Large intestine (tissue), 12 donors: ENCODE measurements around the gene CD300LB. TPM values are rescaled to one million over a fixed set of nuclear protein-coding genes. Genes with fewer than 3 reads are reported as not detected.
"Not testable (repeated sequence)": the region's sequence is repeated elsewhere in the genome, so short reads cannot be mapped to it uniquely, and the experiment has no call there.

Source experiments
- DNase-seq, 2 donors: peaks; one replicate each; pipeline versions ENCODE4 v3.0.0 to v3.0.0-alpha.2; 2013
- H3K27ac ChIP-seq: one replicate; pipeline ENCODE4 v1.5.1; 2013; ENCODE audit warnings: low read length
- H3K27me3 ChIP-seq: 2 replicates; pipeline ENCODE4 v1.6.1; 2013; ENCODE audit warnings: low read length; ENCODE audit not compliant: control insufficient read depth, insufficient read depth
- H3K36me3 ChIP-seq: 2 replicates; pipeline ENCODE4 v1.6.1; 2013; ENCODE audit warnings: low read length; ENCODE audit not compliant: control insufficient read depth, insufficient read depth
- H3K4me1 ChIP-seq: one replicate; pipeline ENCODE4 v1.6.1; 2013; ENCODE audit warnings: low read length; ENCODE audit not compliant: control insufficient read depth, insufficient read depth
- H3K4me3 ChIP-seq: one replicate; pipeline ENCODE4 v1.5.1; 2013; ENCODE audit warnings: low read length
- H3K9me3 ChIP-seq: one replicate; pipeline ENCODE4 v1.6.1; 2013; ENCODE audit warnings: mild to moderate bottlenecking, low read depth, low read length, moderate library complexity; ENCODE audit not compliant: control insufficient read depth
- WGBS: methylation state at CpG from one replicate; pipeline ENCODE4 v1.1.5; 2013; ENCODE audit warnings: low lambda C conversion rate; ENCODE audit not compliant: insufficient coverage; 5-methylcytosine and 5-hydroxymethylcytosine counted together
- long read RNA-seq, 11 donors: transcript quantifications; one replicate each; lab custom pipeline, GENCODE V29; 2026
- polyA plus RNA-seq: library from polyadenylated mRNA; unstranded; fragments of 120-200 nt; gene quantifications from one replicate; pipeline ENCODE4 v1.2.1, GENCODE V29; 2013

Gene CD300LB
- 0.27 TPM for polyA plus RNA-seq
- long read RNA-seq, donor 1 = 0 reads
- long read RNA-seq, donor 2 = 0 reads
- long read RNA-seq, donor 3 = 0 reads
- long read RNA-seq, donor 4 = 0 reads
- long read RNA-seq, donor 5 = 0 reads
- long read RNA-seq, donor 6 = 0 reads
- long read RNA-seq, donor 7 = 0 reads
- long read RNA-seq, donor 8 = 0 reads
- long read RNA-seq, donor 9 = 0 reads
- long read RNA-seq, donor 10 = 0 reads
- long read RNA-seq, donor 11 = 0 reads

DNA sequence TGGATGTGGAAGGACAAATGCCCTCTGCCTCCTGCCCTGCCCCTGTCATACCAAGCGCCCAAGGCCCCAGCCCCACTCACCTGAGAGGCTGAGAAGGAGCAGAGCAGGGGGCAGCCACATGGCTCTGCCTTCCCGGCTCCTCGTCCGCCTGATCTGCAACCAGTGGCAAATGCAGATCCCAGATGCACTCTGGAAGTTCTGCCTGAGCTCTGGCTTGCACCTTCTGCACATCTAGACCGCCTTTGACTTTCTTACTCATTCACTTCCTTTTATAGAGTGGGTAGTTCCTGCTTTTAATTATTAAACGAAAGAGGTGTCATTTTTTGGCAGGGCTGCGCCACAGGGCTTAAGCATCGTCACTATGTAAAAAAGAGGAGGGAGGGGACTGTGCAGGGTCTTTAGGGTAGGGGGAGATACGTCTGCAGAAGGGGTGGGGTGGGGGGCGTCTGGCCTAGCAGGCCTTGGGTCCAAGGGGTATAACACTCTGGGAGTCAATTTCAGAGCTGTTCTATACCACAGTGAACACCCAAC is at the start of gene CD300LB:
TSS of gene CD300LB (minus strand) at position 245 of the 531 bp plus-strand sequence. CDS start at position 120, 125 bp downstream.
- H3K36me3 ChIP-seq = no peaks in the 10 kb centered on the region
- no peak within 1 kb of the TSS for H3K4me3 ChIP-seq
- no peak for DNase-seq
- WGBS = no CpG with 5 or more reads among the region's 10 CpGs
- no peaks in the 10 kb centered on the region for H3K4me1 ChIP-seq
- H3K9me3 ChIP-seq = no peaks in the 10 kb centered on the region
- no peaks in the 10 kb centered on the region for H3K27me3 ChIP-seq
- no peak within 1 kb of the TSS for H3K27ac ChIP-seq

GRCh38 chr17:74579900-74580299 is 48.6 kb upstream of the CD300LB start:
- Histone ChIP-seq H3K36me3 (no peaks in the 10 kb centered on the region), H3K4me1 (no peaks in the 10 kb centered on the region), H3K27ac (no peak overlapping the region), H3K9me3 (no peaks in the 10 kb centered on the region), H3K4me3 (no peak overlapping the region), H3K27me3 (no peaks in the 10 kb centered on the region)
- DNase-seq = no peak
- 87% methylated on average over 3 of the region's 7 CpGs for WGBS

- H3K27ac ChIP-seq = no peak overlapping the region
Measured at GRCh38 chr17:74578979-74579378, 47.7 kb upstream of the CD300LB start.

GRCh38 chr17:74574489-74575142 is 43.3 kb upstream of the CD300LB start:
- no CpG with 5 or more reads among the region's 5 CpGs for WGBS
- DNase-seq = peak in 1 of 2 donors; percentile 16
- no peaks in the 10 kb centered on the region for H3K9me3 ChIP-seq
- no peaks in the 10 kb centered on the region for H3K4me1 ChIP-seq
- no peaks in the 10 kb centered on the region for H3K36me3 ChIP-seq
- H3K4me3 ChIP-seq = no peak overlapping the region
- H3K27me3 ChIP-seq = peaks cover 2% of the 10 kb centered on the region
- H3K27ac ChIP-seq = no peak overlapping the region

More at GRCh38 chr17:74578979-74579378, 47.7 kb upstream of the CD300LB start:
- WGBS = 100% methylated on average over 1 of the region's 9 CpGs
- no peak for DNase-seq
- H3K27me3 ChIP-seq = no peaks in the 10 kb centered on the region
- H3K9me3 ChIP-seq = no peaks in the 10 kb centered on the region
- H3K4me1 ChIP-seq = no peaks in the 10 kb centered on the region
- H3K4me3 ChIP-seq = no peak overlapping the region
- no peaks in the 10 kb centered on the region for H3K36me3 ChIP-seq

- not testable (repeated sequence) for H3K27ac ChIP-seq, H3K27me3 ChIP-seq, H3K4me1 ChIP-seq, H3K9me3 ChIP-seq, DNase-seq, H3K4me3 ChIP-seq, H3K36me3 ChIP-seq
Measured at GRCh38 chr17:74573635-74574034, 42.4 kb upstream of the CD300LB start.

DNA sequence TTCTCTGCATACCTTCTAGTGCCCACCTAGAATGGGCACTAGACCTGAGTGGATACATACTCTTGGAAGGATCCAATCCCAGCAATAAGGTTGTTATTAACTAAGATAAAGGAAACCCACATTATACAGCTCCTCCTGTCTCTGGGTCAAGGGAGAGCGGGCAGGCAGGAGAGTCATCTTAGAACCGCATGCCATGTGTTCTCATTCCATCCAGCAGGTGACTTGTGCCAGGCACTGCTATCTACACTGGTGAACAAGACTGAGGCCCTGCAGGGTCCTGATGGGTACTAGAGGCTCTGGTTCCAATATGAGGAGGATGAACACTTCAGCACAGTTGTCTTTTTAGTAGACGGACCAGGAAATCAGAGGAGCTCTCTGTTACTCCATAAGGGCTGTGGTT is 41.9 kb upstream of the CD300LB start:
- Histone ChIP-seq H3K4me1 (no peaks in the 10 kb centered on the region), H3K36me3 (no peaks in the 10 kb centered on the region), H3K4me3 (no peak overlapping the region), H3K27ac (no peak overlapping the region), H3K9me3 (no peaks in the 10 kb centered on the region), H3K27me3 (peaks cover 2% of the 10 kb centered on the region)
- WGBS = no CpG with 5 or more reads among the region's 3 CpGs
- DNase-seq = no peak

DNA sequence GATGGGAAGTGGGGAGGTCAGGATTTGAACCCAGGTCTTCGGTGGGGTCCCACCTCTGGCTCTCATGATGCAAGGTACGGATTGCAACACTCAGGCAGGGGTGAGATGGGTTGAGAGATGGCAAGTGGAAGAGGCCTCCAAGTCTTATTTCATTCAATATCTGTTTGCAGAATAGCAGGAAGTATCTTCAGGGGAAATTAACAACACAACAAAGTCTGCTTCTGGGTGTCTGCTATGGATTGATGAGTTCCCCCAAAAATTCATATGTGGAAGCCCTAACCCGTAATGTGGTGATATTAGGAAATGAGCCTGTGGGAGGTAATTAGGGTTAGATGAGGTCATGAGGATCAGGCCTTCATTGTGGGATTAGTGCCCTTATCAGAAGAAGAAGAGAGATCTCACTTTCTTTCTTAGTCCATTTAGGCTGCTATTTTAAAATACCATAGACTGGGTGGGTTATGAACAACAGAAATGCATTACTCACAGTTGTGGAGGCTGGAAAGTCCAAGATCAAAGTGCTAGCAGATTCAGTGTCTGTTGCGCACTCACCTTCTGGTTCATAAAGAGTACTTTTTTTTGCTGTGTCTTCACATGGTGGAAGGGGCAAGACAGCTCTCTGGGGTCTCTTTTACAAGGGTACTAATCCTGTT is 40.5 kb upstream of the CD300LB start:
- no peak for DNase-seq
- Histone ChIP-seq H3K27ac (no peak overlapping the region), H3K36me3 (no peaks in the 10 kb centered on the region), H3K9me3 (no peaks in the 10 kb centered on the region), H3K4me3 (no peak overlapping the region), H3K4me1 (no peaks in the 10 kb centered on the region), H3K27me3 (peaks cover 2% of the 10 kb centered on the region)
- no CpG with 5 or more reads among the region's 4 CpGs for WGBS

DNA sequence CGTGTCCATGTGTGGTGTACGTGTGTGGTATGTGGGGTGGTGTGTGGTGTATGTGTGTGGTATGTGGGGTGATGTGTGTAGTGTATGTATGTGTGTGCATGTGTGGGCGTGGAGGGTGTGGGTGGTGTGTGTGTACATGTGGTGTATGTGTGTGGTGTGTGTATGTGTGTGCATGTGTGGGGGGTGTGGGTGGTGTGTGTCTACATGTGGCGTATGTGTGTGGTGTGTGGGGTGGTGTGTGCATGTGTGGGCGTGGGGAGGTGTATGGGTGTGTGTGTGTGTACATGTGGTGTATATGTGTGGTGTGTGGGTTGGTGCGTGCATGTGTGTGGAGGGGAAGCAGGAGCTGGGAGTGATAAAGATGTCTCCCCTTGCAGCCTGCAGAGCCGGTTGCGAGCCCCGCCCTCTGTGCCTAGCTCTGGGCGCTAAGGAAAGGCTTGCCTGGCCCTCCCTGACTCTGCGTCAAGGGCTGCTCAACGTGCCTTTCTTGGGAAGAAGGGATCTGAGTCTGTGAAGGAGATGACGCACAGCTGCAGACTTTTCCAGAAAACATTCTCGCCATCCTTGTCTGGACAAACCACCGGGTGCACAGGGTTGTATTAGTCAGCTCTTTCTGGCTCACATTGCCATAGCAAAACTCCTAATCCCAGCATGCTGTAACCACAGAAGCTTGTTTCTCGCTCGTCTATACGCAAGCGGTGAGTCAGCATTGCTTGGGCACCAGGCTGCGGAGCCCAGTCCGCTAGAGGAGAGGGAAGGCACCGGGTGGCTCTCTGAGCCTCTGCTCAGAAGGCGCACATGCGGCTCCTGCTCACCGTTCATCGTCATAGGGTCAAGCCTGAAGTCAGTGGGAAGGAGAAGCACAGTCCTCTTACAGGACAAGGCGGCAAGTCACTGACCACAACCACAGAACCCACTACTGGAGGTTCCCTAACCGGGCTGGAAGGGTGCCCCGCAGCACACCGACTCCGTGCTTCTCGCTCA is 38.0 kb upstream of the CD300LB start:
- H3K27me3 ChIP-seq = peaks cover 2% of the 10 kb centered on the region
- DNase-seq = no peak
- no peaks in the 10 kb centered on the region for H3K36me3 ChIP-seq
- H3K4me1 ChIP-seq = no peaks in the 10 kb centered on the region
- no peaks in the 10 kb centered on the region for H3K9me3 ChIP-seq
- no peak overlapping the region for H3K27ac ChIP-seq
- 100% methylated on average over 1 of the region's 32 CpGs for WGBS
- H3K4me3 ChIP-seq = no peak overlapping the region

- no peak for DNase-seq
- Histone ChIP-seq H3K4me3 (no peak overlapping the region), H3K27ac (no peak overlapping the region), H3K9me3 (no peaks in the 10 kb centered on the region), H3K36me3 (no peaks in the 10 kb centered on the region), H3K27me3 (peaks cover 2% of the 10 kb centered on the region), H3K4me1 (no peaks in the 10 kb centered on the region)
- no CpG with 5 or more reads among the region's 4 CpGs for WGBS
Measured at GRCh38 chr17:74568106-74568873, 37.0 kb upstream of the CD300LB start.
